GM10847 (cell line): ENCODE data around the gene PICK1.
A peak's percentile ranks its signal among the peaks of the same experiment; 100 is the strongest.

Experiments
- POLR2A ChIP-seq: IDR thresholded peaks from 2 replicates; pipeline ENCODE4 v1.6.1; 2011; ENCODE audit not compliant: insufficient read length; ENCODE audit errors: extremely low read depth

The PICK1 gene

DNA sequence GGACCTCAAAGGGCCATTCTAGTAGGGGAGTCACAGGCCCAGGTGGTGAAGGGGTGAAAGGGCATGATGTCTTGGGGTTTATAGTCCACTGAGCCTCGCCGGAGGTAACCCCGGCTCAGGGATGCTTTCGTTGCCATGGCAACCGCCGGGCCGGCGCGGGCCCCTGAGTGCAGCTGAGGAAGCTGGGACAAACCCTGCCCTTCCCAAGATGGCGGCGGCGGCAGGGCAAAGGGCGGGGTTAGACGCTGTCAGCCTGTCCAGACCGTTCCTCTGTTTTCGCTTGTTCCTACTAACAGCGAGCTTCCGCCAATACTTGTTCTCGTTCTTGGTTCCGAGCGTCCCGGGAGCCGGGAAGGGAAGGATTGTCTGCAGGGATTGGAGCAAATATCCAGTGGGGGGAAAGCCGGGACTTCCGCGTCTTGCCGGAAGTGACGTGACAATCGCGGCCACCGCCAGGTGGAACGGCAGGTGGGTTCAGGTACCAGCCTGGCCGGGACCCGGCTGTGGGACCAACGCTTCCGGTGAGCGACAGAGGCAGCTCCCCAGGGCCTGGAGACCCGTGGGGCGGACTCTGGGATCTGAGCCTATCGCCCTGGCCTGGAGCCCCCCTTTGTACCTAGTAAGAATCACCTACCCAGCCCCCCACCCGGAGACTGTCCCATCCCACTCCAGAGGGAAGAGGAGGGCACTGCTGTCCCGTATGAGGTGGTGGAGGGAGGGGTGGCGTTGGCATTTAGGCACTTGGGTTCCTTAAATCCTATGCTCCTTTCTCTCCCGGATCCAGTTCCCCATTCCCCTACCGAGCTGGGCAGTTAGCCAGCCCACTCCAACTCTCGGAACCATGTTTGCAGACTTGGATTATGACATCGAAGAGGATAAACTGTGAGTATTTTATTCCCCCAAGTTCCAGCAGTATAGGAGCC, at the start of gene PICK1:
TSS of gene PICK1 (plus strand) at position 436 of the 923 bp plus-strand sequence. CDS start at position 842, 406 bp downstream.
- TF ChIP-seq POLR2A = peak; percentile 38

DNA sequence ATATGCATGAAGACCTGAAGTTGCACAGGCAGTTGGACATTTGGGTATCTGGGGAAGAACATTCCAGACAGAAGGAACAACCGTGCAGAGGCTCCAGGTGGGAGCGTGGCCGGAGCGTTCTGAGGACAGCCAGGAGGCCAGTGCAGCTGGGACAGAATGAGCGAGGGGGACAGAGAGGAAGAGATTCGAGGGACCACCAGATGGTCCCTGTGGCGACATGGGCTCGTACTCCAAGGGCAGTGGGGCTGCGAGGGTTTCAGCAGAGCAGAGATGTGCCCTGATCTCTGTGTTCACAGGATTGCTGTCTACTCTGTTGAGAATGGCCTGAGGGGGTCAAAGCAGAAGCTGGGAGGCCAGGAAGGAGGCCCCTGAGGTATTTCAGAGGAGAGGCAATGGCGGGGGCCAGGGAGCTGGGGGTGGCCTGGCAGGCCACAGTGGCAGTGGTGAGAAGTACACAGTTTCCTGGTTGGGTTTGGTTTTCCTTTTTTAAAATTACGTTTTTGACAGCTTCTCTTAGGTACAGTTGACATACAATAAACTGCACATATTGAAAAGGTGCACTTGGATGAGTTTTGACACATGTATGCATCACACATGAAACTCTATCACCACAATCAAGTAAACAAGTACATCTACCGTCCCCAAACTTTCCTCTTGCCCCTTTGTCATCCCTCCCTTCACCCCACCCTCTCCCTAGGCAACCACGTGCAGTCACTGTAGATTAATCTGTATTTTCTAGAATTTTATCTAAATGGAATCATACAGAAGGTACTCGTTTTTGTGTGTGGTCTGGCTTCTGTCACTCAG, 48.0 kb upstream of the PICK1 start:
- TF ChIP-seq POLR2A = no peak

DNA sequence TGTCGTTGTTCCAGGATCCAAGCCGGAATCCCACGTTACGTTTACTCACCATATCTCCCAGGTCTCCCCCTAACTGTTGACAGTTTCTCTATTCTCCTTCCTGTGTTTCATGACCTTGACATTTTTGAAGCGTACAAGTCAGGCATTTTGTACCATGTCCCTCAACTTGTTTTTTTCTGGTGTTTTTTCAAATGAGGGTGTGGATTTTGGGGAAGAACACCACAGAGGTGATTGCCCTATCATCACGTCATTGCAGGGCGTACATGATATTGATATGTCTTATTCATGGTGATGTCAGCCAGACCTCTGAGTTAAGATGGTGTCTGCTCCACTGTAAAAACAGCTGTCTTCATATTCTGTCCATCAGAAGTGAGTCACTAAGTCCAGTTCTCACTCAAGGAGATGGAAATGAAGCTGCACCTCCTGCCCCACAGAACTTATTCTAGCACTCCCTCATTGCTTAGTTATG, 44.6 kb upstream of the PICK1 start:
- no peak for TF ChIP-seq POLR2A

DNA sequence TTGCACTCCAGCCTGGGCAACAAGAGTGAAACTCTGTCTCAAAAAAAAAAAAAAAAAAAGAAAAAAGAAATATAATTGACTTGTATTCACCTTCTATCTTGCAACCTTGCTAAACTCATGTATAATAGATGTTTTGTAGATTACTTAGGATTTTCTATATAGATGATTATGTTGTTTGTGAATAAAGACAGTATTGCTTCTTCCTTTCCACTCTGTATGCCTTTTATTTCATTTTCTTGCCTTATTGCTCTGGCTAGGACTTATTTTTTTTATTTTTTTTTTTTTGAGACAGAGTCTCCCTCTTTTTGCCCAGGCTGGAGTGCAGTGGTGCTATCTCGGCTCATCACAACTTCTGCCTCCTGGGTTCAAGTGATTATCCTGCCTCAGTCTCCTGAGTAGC, 43.1 kb upstream of the PICK1 start:
- TF ChIP-seq POLR2A = no peak

DNA sequence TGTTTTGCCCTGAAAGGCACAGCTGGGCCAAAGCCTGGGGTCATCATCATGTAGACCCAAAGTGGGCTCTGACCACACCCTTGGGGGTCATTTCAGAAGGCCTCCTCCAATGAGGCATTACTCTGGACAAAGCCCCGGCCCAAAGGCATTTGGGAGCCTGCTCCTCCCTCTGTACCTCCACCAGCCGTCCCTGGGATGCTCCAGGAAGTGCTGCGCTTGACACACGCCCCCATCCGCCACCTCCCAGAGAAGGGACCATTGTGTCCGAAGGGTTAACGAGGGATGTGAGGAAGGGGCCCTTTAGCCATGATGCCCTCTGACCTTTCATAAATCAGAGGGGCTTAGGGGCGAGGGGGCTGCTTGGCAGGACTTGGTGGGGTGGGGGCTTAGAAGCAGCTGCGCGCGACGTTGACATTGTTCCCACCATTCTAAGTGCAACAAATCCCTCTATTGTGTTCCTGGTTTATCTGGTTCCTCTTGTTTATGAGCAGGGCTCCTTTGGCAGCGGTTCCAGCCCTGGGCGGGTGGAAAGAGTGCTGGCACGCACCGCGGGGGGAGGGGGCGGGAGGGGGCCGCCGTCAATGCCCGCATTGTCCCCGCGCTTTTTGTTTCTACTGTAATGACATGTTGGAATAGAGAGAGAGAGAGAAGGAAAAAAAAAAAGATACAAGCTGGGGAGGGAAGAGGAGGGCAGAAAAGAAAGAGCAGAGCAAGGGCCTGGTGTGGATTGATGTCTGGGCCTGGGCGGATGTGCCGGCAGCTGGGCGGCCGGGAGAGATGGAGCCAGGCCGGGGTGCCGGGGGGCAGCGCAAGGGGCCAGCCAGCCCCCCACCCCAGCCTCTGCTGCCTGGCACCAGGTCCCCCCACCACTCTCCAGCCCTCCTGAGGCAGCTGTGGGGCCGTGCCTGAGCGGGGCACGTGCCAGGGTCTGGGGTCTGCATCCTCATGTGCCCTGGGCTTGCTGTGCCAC, 40.7 kb upstream of the PICK1 start:
- no peak for TF ChIP-seq POLR2A

DNA sequence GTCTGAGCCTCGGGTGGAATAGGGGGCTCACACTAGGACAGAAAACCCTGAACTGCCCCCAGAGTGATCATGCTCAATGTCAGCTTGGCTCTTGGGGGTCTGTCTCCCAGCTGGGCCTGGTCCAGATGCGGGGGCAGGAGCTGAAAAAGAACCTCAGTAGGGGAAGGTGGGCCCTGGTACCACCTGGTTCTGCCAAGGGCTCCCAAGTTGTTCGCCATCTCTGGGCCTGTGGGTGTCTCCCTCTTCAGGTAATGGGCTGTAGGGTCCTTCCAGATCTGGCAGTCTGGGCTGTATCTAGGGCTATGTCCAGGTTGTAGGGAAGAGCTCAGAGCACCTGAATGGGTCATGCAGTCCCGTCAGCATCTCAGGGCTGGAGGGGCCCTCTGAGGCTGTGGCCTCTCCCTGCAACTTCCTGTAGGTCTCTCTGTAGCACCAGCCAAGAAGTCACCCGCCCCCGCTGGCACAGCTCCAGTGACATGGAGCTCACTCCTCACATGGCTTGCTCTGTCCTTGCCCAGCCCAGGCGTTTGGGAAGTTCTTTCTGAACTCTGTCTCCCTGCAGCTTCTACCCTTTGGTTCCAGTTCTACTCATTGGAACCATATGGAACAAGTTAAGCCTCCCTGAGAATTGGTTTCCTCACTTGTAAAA, 39.8 kb upstream of the PICK1 start:
- TF ChIP-seq POLR2A = no peak

DNA sequence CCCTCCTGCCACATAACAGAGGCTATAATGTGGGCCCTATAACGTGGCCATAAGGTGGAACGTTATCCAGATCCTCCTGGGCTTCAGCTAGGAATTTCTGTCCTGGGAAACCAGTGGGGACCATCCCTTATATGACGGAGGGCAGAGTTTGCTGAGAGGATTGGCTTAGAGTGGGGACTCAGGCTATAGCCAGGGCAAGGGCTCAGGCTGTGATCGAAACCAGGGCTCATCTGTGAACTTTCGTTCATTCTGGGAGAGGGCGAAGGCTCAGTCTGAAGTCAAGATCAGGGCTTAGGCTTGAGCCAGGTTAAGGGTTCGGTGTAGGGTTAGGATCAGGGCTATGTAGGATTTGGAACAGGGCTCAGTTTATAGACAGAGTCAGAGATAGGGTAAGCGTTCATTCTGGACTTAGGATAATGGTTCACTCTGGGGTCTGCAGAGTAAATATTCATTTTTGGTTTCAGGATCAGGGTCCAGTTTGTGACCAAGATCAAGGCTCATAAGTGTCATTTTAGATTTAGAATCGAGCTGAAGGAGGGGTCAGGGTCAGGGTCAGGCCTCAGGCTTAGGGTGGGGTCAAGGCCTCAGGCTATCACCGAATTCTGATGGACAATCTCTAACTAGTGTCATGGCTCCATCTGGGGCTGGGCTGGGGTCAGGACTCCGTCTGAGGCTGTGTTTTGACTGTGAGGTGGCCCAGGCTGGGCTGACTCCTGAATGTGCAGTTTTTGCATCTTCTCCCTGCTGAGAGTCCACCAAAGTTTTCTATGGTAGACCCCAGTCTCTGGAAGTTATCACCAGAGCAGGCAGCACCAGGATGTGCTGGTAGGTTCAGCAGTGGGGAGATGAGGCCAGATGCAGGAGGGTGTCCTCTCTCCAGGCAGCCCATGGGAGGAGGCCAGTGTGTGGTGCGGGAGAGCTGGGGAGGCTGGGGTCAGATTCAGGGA, 39.0 kb upstream of the PICK1 start:
- no peak for TF ChIP-seq POLR2A

DNA sequence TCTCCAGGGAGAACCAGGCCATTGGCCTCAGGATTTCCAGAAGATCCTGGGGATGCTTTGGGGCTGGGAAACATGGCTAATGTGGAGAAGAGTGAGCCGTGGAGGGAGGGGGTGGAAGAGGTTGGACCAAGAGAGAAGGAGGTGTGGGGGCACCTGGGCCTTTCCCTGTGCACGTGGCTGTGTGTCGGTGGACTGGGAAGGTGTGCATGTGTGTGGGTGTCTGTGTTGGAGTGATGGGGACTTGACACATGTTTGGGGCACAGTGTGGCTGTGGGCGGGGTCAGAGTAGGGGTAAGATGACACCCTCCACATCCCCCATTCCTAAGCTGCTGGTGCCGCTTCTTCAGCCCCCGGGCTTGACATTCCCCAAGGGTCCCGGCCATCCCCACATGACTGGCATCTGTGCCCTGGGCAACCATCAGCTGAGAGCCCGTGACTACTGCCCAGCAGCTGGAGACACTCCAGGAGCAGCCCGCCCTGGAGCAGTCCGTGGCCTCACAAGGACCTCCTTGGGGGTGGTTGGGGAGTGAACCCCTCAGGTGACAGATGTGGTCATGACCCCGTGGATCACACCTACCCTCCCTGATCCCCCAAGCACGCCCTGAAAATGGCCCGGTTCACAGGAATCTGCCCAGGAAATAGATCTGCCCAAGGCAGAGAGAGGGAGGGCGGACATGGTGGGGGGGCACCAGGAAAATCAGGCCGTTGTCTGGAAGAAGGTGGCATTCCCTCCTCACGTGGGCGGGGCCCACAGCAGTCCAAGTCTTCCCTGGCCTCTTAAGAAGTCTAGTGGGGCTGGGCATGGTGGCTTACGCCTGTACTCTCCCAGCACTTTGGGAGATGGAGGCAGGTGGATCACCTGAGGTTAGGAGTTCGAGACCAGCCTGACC, 38.0 kb upstream of the PICK1 start:
- no peak for TF ChIP-seq POLR2A

DNA sequence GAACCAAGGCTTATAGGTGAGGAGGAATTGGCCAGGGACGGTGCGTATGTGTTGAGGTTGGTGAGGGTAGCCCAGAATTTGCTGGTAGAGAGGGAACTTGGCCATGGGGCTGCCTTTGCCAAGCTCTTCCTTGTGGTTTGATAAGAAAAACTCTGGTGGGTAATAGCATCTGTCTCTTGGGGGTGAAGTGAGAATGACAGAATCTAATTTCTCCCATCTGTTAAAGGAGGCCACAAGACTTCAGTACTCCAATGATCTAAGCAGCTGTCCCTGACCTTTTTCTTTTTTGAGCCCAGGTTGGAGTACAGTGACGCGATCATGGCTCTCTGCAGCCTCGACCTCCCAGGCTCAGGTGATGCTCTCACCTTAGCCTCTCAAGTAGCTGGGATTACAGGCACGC, 36.0 kb upstream of the PICK1 start:
- TF ChIP-seq POLR2A = no peak

DNA sequence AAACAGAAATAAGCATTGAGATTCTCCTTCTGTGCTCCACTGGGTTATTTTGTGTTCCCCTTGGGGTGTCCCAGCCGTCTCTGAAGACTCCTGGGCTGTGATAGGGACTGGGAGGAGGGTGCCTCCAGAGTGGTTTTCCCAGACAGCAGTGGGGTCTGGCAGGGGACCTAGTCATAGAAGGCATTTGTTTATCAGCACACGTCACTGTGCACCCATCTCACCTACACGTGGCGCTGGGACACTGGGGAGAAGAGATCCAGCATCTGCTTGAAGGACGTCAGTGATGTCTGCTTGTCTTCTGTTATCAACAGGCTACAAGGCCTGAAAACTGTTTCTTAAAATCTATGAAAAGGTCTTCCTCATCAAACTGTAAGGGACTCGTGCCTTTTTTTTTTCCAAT, 34.2 kb upstream of the PICK1 start:
- TF ChIP-seq POLR2A = no peak

DNA sequence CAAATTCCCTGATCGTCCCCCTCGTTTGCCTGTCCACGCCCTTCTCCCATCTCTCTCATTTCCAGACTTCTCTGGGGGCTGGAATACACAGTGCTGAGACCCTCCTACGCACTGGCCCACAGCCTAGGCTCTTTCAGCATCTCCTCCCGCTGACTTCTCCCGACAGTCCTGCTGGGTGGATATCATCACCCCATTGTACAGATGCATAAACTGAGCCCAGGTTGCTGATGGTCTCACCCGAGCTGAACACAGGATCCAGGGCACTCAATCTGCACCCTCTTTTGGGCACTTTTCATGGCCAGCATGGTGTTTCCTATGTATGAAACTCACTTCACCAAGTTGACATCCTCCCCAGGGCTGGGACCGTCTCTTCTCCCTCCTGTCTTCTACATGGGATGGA, 31.7 kb upstream of the PICK1 start:
- no peak for TF ChIP-seq POLR2A
